ACHN (cell line): Measurements from ENCODE around the gene LDLRAD4.

Source experiments
- DNase-seq: peaks from one replicate; pipeline ENCODE4 v3.0.0-alpha.2; 2015
- in situ Hi-C: cut with HindIII; loops from 2 replicates; pipeline ENCODE4 v1.10.0; 2017; ENCODE audit warnings: low sequenced_read_pairs, low pct_ligation_motif_present, low pct_unique_long_range_greater_than_20kb

LDLRAD4 gene

GRCh38 chr18:13271302-13271911 is 52.8 kb downstream of the LDLRAD4 start:
- no peak for DNase-seq
- in situ Hi-C loops: no loop called here

GRCh38 chr18:13272416-13272815 is 53.9 kb downstream of the LDLRAD4 start:
- no peak for DNase-seq
- in situ Hi-C loops: no loop called here

GRCh38 chr18:13273800-13274199 is 55.2 kb downstream of the LDLRAD4 start:
- no peak for DNase-seq
- in situ Hi-C loops: no loop called here

- no peak for DNase-seq
- in situ Hi-C loops: no loop called here
Measured at GRCh38 chr18:13275075-13275474, 56.5 kb downstream of the LDLRAD4 start.

GRCh38 chr18:13276530-13277520 is 58.3 kb downstream of the LDLRAD4 start:
- DNase-seq: no peak
- in situ Hi-C loops: no loop called here

- DNase-seq: no peak
- in situ Hi-C loops: no loop called here
Measured at GRCh38 chr18:13278062-13278630, 59.6 kb downstream of the LDLRAD4 start.

- in situ Hi-C loops: no loop called here
- no peak for DNase-seq
Measured at GRCh38 chr18:13279181-13280069, 60.9 kb downstream of the LDLRAD4 start.

- DNase-seq: no peak
- in situ Hi-C loops: no loop called here
Measured at GRCh38 chr18:13280070-13280795, 61.7 kb downstream of the LDLRAD4 start.

- no peak for DNase-seq
- in situ Hi-C loops: no loop called here
Measured at GRCh38 chr18:13281406-13281805, 62.8 kb downstream of the LDLRAD4 start.

GRCh38 chr18:13283746-13284145 is 65.2 kb downstream of the LDLRAD4 start:
- DNase-seq: no peak
- in situ Hi-C loops: no loop called here

- DNase-seq: no peak
- in situ Hi-C loops: no loop called here
Measured at GRCh38 chr18:13284330-13285027, 65.9 kb downstream of the LDLRAD4 start.

GRCh38 chr18:13285874-13286273 is 67.3 kb downstream of the LDLRAD4 start:
- no peak for DNase-seq

GRCh38 chr18:13286456-13287125 is 68.0 kb downstream of the LDLRAD4 start:
- in situ Hi-C loops: no loop called here
- no peak for DNase-seq

More at GRCh38 chr18:13285874-13286273, 67.3 kb downstream of the LDLRAD4 start:
- in situ Hi-C loops: no loop called here

GRCh38 chr18:13287372-13287771 is 68.8 kb downstream of the LDLRAD4 start:
- in situ Hi-C loops: no loop called here
- no peak for DNase-seq

- in situ Hi-C loops: no loop called here
- no peak for DNase-seq
Measured at GRCh38 chr18:13288509-13289133, 70.1 kb downstream of the LDLRAD4 start.

- in situ Hi-C loops: no loop called here
- no peak for DNase-seq
Measured at GRCh38 chr18:13289481-13290205, 71.1 kb downstream of the LDLRAD4 start.
